LHCN-M2 (cell line): ENCODE data around the gene ERICH4. TPM values are rescaled to one million over a fixed set of nuclear protein-coding genes. Genes with fewer than 3 reads are reported as not detected.
"Not testable (repeated sequence)": the region's sequence is repeated elsewhere in the genome, so short reads cannot be mapped to it uniquely, and the experiment has no call there.

Experiments used
- DNase-seq: peaks from one replicate; pipeline ENCODE4 v3.0.0-alpha.2; 2012; ENCODE audit warnings: low read depth
- total RNA-seq: library from RNA; depleted of rRNA; stranded (reverse); fragments of >200 nt; gene quantifications from 2 replicates; pipeline ENCODE4 v1.2.3, GENCODE V29; 2014; rRNA removed

The ERICH4 gene
- total RNA-seq, 1 experiment from 2014 or later: not detected

DNA sequence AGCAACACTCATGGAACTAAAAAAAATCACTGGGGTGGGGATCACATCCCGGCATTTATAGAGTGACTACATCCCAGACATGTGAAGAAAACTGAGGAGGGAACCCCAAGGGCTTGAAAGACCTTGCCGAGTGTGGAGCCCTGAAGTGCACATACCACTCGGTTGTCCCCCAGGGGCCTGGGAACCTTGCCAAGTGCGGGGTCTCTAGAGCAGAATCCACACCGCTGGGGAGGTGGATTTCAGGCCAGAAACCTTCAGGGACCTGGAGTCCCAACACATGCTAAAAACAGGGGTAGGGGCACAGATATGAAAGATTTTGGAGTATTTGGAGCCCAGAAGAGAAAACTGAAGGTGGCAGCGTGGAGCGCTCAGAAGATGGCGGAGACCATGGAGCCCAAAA, 35.2 kb downstream of the ERICH4 start:
- DNase-seq: no peak

- no peak for DNase-seq
Observed at GRCh38 chr19:41478875-41479756, 36.2 kb downstream of the ERICH4 start.

DNA sequence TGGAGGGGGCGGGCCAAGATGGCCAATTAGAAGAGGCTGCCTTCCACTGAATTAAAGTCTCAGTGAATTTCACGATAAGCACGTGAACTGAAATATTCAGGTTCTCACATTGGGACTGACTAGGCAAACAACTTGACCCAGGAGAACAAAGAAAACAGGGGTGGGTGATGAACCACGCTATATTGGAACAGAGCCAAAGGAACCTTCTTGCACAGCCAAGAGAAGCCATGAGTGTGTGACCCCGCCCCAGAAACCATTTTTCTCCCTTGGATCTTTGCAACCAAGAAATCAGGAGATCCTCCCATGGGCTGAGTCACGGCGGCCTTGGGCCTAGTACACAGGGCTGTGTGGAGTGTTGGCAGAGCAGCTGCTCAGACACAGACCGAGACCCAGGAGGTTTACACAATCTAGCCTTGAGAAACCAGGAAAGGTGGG, 36.8 kb downstream of the ERICH4 start:
- peak; percentile 9 for DNase-seq

- DNase-seq: no peak
Observed at GRCh38 chr19:41480336-41480735, 37.4 kb downstream of the ERICH4 start.

DNA sequence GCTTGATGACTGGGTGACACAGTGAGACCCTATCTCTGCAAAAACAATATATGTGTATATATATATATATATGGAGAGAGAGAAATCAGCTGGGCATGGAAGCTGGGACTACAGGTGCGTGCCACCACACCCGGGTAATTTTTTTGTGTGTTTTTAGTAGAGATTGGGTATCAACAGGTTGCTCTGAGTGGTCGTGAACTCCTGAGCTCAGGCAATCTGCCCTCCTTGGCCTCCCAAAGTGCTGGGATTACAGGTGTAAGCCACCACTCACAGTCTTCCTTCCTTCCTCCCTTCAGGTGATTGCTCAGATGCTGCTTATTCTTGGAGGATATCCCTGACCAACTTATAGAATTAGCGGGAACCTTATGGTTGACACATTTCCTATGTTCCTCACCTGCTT, 41.9 kb downstream of the ERICH4 start:
- DNase-seq: no peak

GRCh38 chr19:41486953-41487352, 44.0 kb downstream of the ERICH4 start:
- not testable (repeated sequence) for DNase-seq

- DNase-seq: no peak
Observed at GRCh38 chr19:41492843-41493242, 49.9 kb downstream of the ERICH4 start.

Other genes with a start within 250 kb of the ERICH4 start
- gene CYP2S1, start 249.9 kb upstream of the ERICH4 start, total RNA-seq: not detected in 2 replicates
- 254 and 297 TPM in 2 replicates for gene AXL, start 223.9 kb upstream of the ERICH4 start, total RNA-seq
- gene HNRNPUL1, start 178.8 kb upstream of the ERICH4 start, total RNA-seq: 153 and 159 TPM in 2 replicates
- 10.2 and 15.3 TPM in 2 replicates for gene CCDC97, start 133.0 kb upstream of the ERICH4 start, total RNA-seq
- 11.6 and 11.7 TPM in 2 replicates for gene TGFB1, start 89.2 kb upstream of the ERICH4 start, total RNA-seq
- 3.7 and 5.3 TPM in 2 replicates for gene B9D2, start 79.0 kb upstream of the ERICH4 start, total RNA-seq
- gene TMEM91, start 66.6 kb upstream of the ERICH4 start, total RNA-seq: 1.2 and 3.5 TPM in 2 replicates
- gene EXOSC5, start 45.8 kb upstream of the ERICH4 start, total RNA-seq: 28.6 and 33.0 TPM in 2 replicates
- 38.6 and 45.5 TPM in 2 replicates for gene BCKDHA, start 45.3 kb upstream of the ERICH4 start, total RNA-seq
- not detected in 2 replicates for gene B3GNT8, start 15.8 kb upstream of the ERICH4 start, total RNA-seq
- 52.1 and 53.6 TPM in 2 replicates for gene DMAC2, start 3.2 kb upstream of the ERICH4 start, total RNA-seq
- not detected in 2 replicates for gene CEACAM21, start 133.0 kb downstream of the ERICH4 start, total RNA-seq
- not detected in 2 replicates for gene CEACAM4, start 183.9 kb downstream of the ERICH4 start, total RNA-seq
- gene CEACAM7, start 245.1 kb downstream of the ERICH4 start, total RNA-seq: not detected in 2 replicates